GM18861 (cell line): ENCODE results near the gene FRMD5.

ENCODE experiments used
- ATAC-seq: cut with Tn5 transposase; IDR thresholded peaks from one replicate; pipeline ENCODE4 v1.9.1; 2021; ENCODE audit not compliant: unreplicated experiment

FRMD5 gene

DNA sequence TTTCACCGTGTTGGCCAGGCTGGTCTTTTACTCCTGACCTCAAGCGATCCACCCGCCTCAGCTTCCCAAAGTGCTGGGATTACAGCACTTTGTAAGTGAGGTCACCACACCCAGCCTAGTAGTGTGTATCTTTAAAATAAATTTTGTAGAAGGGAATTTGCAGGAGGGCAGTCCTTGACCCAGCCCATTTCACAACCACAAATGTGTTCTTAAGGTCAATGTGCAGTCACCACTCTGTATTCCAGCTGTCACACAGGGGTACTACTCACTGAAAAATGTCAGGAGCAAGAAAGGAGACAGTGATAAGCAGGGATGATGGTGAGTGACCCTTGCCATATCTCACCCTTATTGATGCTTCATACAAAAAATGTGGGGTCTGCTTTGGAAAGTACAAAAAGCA is 98.5 kb downstream of the FRMD5 start:
- no peak for ATAC-seq

DNA sequence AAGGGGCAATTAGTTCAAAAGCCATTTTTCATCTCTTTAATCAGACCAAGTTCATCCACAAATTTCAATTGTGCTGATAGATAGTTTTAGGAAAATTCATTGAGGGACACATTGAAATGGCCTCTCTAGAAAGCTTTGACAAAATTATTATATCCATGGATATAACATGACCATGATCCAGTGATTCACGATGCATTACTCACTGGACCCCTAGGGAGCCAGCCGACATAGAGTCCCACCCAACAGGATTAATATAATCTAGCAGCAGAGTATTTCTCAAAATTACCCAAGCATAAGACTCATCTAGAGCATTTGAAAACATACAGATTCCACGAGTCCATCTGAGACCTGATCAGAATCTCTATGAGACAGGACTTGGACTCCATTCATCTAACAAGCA is 100.3 kb downstream of the FRMD5 start:
- ATAC-seq = no peak

DNA sequence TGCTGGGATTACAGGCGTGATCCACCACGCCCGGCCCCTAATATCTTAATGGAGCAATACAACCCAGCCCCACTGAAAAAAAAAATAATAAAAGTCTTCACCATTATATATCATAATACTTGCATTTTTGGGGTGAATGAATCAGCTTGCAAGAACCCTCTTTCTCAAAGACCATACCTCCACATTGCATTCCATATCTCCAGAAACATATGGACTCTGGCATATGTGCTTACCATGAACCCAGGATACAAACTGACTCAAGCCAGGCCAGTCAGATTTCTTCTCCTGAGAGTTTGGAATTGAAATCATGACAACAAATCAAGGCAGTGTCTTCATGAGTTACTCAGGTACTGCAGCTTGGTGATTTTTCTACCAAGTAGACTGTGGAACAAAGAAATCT is 101.2 kb downstream of the FRMD5 start:
- no peak for ATAC-seq

DNA sequence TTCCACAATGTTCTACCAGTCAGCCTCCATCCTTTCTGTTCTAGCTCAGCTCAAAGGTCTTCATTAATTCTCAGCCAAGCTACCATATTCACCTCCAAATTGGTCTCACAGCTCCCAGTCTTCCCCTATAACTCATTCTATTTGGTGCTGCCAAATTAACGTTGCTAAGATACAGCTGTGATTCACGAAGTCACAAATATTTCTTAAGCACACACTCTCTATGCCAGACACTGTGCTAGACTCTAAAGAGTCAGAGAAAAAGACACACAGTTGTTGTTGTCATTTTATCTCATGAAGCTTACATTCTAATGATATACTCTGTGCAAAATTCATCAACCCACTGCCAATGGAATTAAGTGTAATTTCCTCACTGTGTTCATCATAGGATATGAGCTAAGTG is 102.8 kb downstream of the FRMD5 start:
- ATAC-seq = no peak

DNA sequence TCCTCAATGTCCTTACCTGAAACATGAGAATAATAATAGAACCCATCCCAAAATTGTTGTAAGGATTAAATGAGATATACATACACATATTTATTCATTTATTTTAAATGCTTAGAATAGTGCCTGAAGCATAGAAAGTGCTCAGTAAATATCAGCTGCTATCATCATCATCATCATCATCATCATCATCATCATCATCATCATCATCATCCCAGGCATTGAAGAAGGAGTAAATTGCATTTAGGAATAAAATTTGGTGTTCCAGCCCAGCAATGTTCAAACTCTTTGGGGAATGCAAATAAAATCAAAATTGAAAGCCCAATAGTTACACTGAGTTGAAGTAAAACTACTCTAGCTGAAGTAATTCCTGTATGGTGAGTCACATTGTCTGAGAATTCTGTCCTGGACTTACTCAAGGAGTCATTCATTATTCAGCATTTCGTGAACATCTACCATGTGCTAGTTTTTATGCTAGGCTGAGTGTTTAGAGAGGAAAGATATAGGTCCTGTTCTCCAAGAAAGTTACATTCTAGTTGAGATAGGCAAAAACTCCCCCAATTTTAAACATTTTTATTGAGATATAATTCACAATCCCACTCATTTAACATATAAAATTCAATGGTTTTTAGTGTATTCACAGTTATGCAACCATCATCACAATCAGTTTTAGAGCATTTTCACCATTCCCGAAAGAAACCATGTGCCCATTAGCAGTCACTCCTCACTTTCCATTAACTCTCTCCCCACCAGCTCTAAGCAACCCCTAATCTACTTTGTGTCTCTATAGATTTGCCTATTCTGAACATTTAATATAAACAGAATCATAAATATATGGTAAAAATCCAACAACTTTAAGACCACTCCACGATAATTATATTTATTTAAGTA is 107.2 kb downstream of the FRMD5 start:
- ATAC-seq = no peak

DNA sequence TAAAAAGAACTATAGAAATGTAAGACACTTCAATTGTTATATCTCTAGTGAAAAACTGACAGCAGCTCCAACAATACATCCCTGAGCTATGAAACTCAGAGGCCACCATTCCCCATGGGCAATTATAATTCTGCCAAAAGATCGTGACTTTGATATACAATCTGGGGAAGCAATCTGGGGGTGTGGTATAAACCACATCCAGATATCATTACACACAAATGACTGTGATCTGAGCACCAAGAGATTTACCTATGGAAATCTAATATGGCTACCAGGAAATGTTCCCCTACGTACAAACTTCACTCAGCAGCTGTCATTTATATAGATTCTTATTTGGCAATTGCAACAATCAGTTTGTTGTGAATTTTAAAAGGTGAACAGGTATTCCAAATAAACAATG is 110.3 kb downstream of the FRMD5 start:
- no peak for ATAC-seq

DNA sequence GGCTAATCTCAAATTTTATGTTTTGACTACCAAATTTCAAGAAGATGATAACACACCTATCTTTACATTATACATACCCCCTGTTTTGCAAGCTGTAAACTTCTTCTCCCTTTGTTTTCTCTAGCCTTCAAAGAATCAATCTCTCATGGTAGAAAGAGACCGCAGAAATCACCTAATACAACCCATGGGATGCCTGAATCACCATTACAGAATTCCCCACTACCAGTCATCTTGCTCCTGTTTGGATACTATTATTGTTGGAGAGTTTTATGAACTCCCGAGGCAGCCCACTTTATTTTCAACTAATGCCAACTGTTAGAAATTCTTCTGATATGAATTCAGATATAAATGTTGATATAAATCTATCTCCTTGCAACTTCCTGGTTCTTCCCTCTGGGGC is 110.9 kb downstream of the FRMD5 start:
- no peak for ATAC-seq

DNA sequence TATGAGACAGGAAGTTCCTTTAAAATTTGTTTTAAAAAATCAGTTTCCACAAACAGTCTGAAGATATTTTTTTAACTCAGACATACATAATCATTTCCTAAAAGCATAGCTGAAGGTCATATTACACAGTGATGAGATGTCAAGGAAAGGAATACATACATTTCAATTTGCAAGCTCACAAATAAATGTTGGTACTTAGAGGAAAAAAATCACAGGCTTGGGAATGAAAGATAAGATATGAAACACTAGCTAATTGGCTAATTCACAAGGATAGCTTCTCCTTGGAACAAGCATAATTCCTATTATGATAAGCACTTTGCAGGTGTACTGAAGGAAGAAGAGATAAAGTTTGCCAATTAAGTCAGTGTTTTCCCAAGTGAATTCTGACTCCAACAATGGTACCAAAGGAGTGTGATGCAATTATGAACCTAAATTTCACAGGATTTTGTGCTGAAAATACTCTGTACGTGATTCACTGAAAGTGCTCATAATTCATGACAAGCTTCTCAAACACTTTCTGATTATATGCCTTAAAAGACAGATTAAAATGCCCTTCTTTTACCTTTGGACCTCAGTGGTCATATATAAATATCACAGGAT is 112.4 kb downstream of the FRMD5 start:
- ATAC-seq = no peak

DNA sequence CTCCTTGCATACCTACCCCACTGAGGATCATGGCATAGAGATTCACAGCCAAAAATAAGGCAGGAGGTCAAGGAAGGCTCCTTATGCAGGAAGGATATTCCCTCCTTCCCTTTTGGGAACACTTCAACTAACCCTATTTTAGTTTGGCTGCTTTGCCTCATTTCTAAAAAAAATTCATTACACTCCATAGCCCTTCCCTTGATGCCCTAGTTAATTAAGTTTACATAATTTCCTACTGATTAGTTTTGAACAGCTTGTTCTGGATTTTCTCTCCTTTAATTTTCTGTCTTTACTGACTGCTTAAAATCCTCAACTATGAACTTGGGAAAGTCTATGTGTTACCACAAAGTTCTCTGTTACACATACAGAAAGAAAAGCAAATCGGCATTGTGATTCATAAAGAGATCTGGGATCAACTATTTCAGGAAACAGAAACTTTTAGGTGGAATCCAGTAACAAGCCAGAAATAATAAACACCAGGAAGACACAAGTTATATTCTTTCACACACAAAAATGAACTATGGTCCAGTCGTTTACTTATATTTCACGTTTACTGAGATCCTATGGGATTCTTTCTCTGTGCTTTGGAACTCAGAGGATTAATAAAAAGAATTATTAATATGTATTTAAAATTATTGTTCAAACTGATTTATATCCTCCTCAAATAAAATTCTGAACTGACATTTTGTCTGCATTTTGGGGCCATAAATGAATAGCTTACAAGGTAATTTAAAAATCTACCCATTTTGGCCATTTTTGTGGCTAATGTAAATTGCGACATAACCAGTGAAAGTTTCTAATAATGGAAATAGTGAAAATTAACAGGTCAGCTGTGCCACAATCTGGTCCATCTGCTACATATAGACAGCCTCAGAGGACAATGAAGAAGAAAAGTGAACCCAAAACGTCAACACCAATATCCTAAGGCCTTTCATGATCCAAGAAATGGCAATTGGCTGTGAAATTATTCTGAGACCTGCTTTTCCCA is 113.8 kb downstream of the FRMD5 start:
- ATAC-seq = no peak

DNA sequence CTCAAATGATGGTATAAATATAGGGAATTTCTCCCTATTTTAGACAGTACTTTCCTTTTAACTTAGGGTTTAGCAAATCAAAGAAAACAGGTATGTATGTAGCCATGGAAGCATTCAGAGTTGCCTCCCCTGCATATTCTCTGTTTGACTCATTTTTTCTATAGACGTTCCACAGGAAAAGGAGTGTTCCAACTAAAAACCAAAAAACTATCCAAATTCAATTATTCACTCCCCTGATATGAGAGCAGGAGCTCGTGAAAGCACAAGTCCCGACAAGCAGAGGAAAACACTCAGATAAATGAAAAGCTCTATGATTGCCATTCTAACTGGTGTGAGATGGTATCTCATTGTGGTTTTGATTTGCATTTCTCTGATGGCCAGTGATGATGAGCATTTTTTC is 119.5 kb downstream of the FRMD5 start:
- ATAC-seq = no peak

DNA sequence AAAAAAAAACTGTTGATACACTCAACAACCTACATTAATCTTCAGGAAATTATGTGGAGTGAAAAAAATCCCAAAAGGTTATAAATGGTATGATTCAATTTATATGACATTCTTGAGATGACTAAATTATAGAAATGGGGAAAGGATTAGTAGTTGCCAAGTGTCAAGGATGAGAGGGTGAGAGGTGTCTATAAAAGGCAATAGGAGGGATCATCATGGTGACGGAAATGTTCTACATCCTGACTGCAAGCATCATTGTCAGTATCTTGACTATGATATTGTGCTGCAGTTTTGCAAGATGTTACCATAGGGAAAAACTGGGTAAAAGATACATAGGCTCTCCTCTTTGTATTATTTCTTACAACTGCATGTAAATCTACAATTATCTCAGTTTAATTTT is 125.6 kb downstream of the FRMD5 start:
- no peak for ATAC-seq

DNA sequence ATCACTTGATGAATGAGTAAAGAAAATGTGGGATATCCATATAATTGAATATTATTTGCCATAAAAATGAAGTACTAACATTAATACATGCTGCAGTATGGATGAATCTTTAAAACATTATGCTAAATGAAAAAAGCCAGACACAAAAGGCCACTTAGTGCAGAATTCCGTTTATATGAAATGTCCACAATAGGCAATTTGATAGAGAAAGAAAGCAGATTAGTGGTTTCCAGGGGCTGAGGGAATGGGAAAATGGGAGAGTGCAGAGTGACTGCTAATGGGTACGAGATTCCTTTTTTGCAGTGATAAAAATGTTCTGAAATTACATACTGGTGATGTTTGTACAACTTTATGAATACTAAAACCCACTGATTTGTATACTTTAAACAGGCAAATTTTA is 126.7 kb downstream of the FRMD5 start:
- ATAC-seq = no peak

DNA sequence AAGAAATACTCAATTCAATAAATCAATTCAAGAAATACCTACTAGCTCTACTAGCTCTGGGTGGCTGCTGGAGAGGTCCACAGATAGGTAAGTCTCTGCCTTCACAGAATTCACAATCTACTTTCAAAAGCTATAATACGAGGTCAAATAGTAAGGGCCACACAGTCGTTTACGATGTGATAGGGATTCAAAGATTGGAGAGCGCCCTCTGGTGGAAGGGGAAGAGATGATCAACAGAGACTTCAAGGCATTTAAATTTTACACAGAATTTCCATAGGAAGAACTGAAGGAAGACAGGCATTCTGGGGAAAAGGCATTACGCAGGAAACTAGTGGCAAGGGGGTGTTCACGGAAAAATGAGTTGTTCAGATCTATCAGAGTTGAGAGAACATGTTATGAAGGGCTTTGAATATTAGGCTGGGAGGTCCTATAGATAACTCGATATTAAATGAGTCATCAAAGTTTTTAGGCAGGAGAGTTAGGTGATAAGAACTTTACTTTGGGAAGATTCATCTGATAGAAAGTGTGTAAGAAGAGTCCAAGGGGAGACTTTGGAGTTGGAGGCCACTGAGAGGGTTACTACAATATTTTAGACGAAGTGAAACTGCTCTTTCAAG is 128.8 kb downstream of the FRMD5 start:
- ATAC-seq = no peak

DNA sequence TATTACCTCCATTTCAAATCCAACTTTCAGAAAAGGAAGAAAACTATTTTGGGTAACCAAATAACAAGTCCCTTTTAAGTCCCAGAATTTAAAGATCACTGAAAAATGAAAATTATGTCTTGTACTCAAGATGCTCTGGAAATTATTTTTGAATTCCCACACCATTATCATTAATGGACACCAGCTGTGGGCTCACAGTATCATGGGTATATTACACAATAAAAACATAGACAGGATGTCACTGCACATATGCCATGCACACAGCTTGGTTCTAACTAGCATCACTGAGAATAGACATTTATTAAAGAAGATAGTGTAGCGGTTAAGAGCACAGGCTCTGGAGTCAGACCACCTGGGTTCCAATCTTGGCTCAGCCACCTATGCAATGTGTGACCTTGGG is 130.4 kb downstream of the FRMD5 start:
- no peak for ATAC-seq

DNA sequence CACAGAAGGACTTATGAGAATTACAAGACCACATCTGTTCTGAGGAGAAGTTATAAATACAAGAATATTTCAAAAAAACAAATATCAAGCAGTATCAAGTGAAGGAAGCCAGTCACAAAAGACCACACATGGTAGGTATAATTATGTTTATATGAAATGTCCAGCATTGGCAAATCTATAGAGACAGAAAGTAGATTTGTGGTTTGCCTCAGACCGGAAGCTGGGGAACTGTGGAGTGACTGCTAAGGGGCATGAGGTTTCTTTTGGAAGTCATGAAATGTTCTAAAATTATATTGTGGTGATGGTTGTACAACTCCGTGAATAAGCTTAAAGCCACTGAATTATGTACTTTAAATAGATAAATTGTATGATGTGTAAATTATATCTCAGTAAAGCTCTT is 136.9 kb downstream of the FRMD5 start:
- ATAC-seq = no peak

DNA sequence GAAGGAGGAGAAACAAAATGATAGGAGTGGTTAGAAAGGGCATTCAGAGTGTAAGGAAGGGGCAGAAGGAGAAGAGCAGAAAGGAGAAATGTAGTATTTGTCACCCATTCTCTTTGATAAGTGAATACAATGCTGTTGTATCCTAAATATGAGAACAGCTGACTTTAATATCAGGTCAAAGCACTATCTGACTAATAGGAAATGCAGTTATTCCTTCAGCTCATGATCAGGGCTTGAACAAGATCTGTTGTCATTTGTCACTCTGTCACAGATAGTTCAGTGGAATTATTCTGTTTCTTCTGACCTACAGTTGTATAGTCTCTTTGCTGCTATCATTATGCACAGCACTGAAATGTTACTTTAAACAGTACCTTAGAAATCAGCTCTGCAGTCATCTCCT is 149.4 kb downstream of the FRMD5 start:
- no peak for ATAC-seq

DNA sequence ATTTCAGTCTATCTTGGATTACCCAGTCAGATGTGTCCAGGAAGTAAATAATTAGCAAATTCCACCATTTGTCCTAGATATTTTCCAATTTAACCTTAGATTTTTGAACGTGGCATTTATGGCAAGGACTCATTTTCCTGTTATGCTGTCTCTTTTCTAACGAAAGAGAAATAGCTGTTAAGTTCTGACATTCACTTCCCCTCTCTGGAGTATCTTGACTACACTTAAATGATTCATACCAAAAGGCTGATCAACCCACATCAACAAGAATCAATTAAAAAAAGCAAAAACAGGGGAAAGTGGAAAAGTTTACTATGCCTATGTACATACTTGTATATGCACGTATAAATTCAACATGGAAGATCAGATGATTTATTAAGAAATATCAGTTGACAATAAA is 149.9 kb downstream of the FRMD5 start:
- ATAC-seq = no peak

DNA sequence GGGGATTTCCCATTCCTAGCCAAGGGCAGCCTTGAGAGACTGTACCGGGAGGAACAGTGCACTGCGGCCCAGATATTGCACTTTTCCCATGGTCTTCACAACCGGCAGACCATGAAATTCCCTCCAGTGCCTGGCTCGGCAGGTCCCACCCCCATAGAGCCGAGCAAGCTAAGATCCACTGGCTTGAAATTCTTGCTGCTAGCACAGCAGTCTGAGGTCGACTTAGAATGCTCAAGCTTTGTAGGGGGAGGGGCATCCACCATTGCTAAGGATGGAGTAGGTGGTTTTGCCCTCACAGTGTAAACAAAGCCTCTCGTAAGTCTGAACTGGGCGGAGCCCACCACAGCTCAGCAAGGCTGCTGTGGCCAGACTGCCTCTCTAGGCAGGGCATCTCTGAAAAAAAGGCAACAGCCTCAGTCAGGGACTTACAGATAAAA is 156.3 kb downstream of the FRMD5 start:
- ATAC-seq = no peak

DNA sequence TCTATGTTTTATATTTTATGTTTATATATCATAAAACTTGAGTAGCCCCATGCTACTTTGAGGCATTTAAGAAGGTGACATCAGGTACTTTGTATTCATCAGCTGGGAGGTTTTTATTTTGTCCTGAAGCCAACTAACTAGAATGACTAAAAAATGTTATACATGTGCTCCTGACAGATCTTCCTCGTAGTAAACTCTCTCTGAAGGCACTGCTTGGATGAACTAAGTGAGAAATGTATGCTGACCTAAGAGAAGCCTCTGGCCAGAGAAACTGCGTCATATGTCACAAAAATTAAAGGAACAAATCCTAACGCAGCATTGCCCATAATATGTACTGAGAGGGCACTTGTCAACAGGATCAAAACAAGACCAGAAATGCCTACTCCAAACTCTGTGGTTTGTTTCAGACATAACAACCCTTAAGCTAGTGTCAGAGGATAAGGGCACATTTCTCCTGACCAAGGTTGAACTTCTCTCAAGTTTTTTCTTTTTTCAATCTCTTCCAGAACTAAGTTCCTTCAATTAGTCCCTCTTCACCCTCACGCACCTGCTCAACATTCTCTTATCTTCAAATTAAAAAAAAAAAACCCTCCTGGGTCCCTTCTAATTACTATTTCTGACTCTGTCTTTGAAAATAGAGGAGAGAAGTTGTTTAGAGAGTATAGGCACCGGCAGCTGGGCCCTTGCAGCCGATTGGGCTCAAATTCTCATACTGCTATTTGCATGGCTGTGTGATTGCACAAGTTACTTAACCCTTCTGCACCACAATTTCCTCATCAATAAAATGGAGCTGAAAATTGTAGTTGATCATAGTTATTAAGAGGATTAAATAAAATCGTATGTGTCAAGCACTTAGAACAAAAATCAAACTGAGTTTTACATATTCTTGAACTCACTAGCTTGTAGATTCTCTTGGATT is 159.0 kb downstream of the FRMD5 start:
- no peak for ATAC-seq
